Stomach (tissue), 9 donors: ENCODE results near the gene CD300LF. TPM values are rescaled to one million over a fixed set of nuclear protein-coding genes. Genes with fewer than 3 reads are reported as not detected.
A peak's percentile ranks its signal among the peaks of the same experiment; 100 is the strongest.

Experiments used
- DNase-seq, 2 donors: peaks; one replicate each; pipeline versions ENCODE4 v3.0.0 to v3.0.0-alpha.2; 2013 to 2019
- H3K27ac ChIP-seq, 5 donors: fragments of 200-600 bp in 4 of 5; sonication (generic) in 4 of 5; one replicate each; pipeline ENCODE4 v1.5.1; 2013 to 2019; ENCODE audit warnings: mild to moderate bottlenecking in 1 of 5, moderate library complexity in 1 of 5
- H3K27me3 ChIP-seq, 3 donors: fragments of 200-600 bp; sonication (generic); one replicate each; pipeline ENCODE4 v1.5.1; 2017 to 2019; ENCODE audit warnings: mixed run types in 1 of 3
- H3K36me3 ChIP-seq, 4 donors: fragments of 200-600 bp; sonication (generic); 1 replicate in 3 of 4; 2 replicates in 1 of 4; pipeline ENCODE4 v1.5.1; 2016 to 2019
- H3K4me1 ChIP-seq, 4 donors: fragments of 200-600 bp; sonication (generic); one replicate each; pipeline ENCODE4 v1.5.1; 2016 to 2019
- H3K4me3 ChIP-seq, 4 donors: fragments of 200-600 bp; sonication (generic) in 3 of 4; one replicate each; pipeline ENCODE4 v1.5.1; 2016 to 2019; ENCODE audit warnings: mild to moderate bottlenecking in 1 of 4
- H3K9me3 ChIP-seq, 4 donors: fragments of 200-600 bp; sonication (generic); one replicate each; pipeline ENCODE4 v1.5.1; 2016 to 2019
- CTCF ChIP-seq, 7 experiments: fragments of 450-650 bp in 4 of 7; fragments of 200-600 bp in 3 of 7; sonication (generic) in 3 of 7; IDR thresholded peaks; one replicate each; pipeline ENCODE4 v1.5.1; 2016 to 2019; ENCODE audit warnings: antibody characterized with exemption in 7 of 7, control low read depth in 2 of 7, mild to moderate bottlenecking in 1 of 7
- EP300 ChIP-seq: sonication (generic); formaldehyde crosslinking; IDR thresholded peaks from one replicate; pipeline ENCODE4 v1.6.1; 2017; ENCODE audit warnings: antibody characterized with exemption
- POLR2A ChIP-seq, 4 donors: fragments of 450-650 bp; IDR thresholded peaks; one replicate each; pipeline ENCODE4 v1.6.1; 2016; ENCODE audit warnings: antibody characterized with exemption in 4 of 4, control low read depth in 2 of 4, mild to moderate bottlenecking in 1 of 4, moderate library complexity in 1 of 4
- POLR2AphosphoS5 ChIP-seq, 3 donors: sonication (generic); formaldehyde crosslinking; IDR thresholded peaks; one replicate each; pipeline ENCODE4 v1.6.1; 2016; ENCODE audit warnings: antibody characterized with exemption in 3 of 3
- WGBS, 5 donors: extraction: QIAGEN DNeasy Blood & Tissue Kit in 3 of 5; methylation state at CpG; one replicate each; pipeline versions ENCODE4 v1.1.5 to v1.1.7; 2013 to 2018; 5-methylcytosine and 5-hydroxymethylcytosine counted together
- intact Hi-C: fragments of 100-400 bp; cut with DNase I; formaldehyde crosslinking; loops from one replicate; pipeline ENCODE4 v1.15.1; 2023; ENCODE audit warnings: low total_unique reads
- polyA plus RNA-seq, 3 donors: library from polyadenylated mRNA; stranded (reverse); fragments of 200-250 nt; gene quantifications; one replicate each; pipeline ENCODE4 v1.2.3, GENCODE V29; 2013
- total RNA-seq, 5 donors: library from RNA; depleted of rRNA; stranded (reverse); fragments of >200 nt; gene quantifications; one replicate each; pipeline versions ENCODE4 v1.1.0 to v1.2.3, GENCODE V29; 2014 to 2016
- donor health status: healthy with polysubstance abuse.
- donor health status: Bipolar disorder and iron deficiency.
- donor health status: healthy.

CD300LF gene
- total and polyA plus RNA-seq, 8 donors: 0.75 to 3.9 (median 0.95) TPM; not detected in 5

- H3K27ac ChIP-seq: no peak overlapping the region
- H3K36me3 ChIP-seq: no peaks in the 10 kb centered on the region
- WGBS, 5 donors: 54 to 66% (median 62%) methylated on average over 6 to 9 of the region's 9 CpGs
- peaks cover 0 to 69% (median 29%) of the 10 kb centered on the region in 3 donors for H3K27me3 ChIP-seq
- no peak for DNase-seq
- H3K4me3 ChIP-seq: no peak overlapping the region
- intact Hi-C loops: no loop called here
- TF ChIP-seq POLR2A (IDR thresholded peaks at IDR 0.05) (no peak), POLR2AphosphoS5 (IDR thresholded peaks at IDR 0.05) (no peak), CTCF (IDR thresholded peaks at IDR 0.05) (no peak), EP300 (no peak)
- no peaks in the 10 kb centered on the region for H3K9me3 ChIP-seq
- H3K4me1 ChIP-seq: no peaks in the 10 kb centered on the region
Observed at GRCh38 chr17:74647871-74648672, 64.7 kb downstream of the CD300LF start.

GRCh38 chr17:74646231-74646630, 66.5 kb downstream of the CD300LF start:
- H3K27me3 ChIP-seq: peaks cover 0 to 56% (median 17%) of the 10 kb centered on the region in 3 donors
- intact Hi-C loops: no loop called here
- no peaks in the 10 kb centered on the region for H3K9me3 ChIP-seq
- no peaks in the 10 kb centered on the region for H3K4me1 ChIP-seq
- no peak for TF ChIP-seq EP300
- peak in 1 of 7 experiments; percentile 12 for TF ChIP-seq CTCF (IDR thresholded peaks at IDR 0.05)
- no peak overlapping the region for H3K4me3 ChIP-seq
- no peaks in the 10 kb centered on the region for H3K36me3 ChIP-seq
- DNase-seq: no peak
- WGBS, 5 donors: 52 to 72% (median 66%) methylated on average over 3 of the region's 3 CpGs
- H3K27ac ChIP-seq: no peak overlapping the region

GRCh38 chr17:74645010-74645409, 67.7 kb downstream of the CD300LF start:
- Histone ChIP-seq H3K27ac (no peak overlapping the region), H3K27me3 (peaks cover 0 to 55% (median 9%) of the 10 kb centered on the region in 3 donors), H3K4me1 (peaks cover 0 to 6% (median 0%) of the 10 kb centered on the region in 4 donors), H3K9me3 (no peaks in the 10 kb centered on the region), H3K4me3 (no peak overlapping the region), H3K36me3 (no peaks in the 10 kb centered on the region)
- 60 to 71% (median 69%) methylated on average over 2 of the region's 2 CpGs for WGBS, 5 donors
- DNase-seq: no peak
- intact Hi-C loops: no loop called here
- TF ChIP-seq POLR2AphosphoS5 (IDR thresholded peaks at IDR 0.05): no peak
- TF ChIP-seq POLR2A (IDR thresholded peaks at IDR 0.05): no peak
- no peak for TF ChIP-seq EP300
- no peak for TF ChIP-seq CTCF (IDR thresholded peaks at IDR 0.05)

- WGBS, 5 donors: 67 to 89% (median 85%) methylated on average over 2 of the region's 2 CpGs
- Histone ChIP-seq H3K27me3 (peaks cover 0 to 53% (median 9%) of the 10 kb centered on the region in 3 donors), H3K27ac (no peak overlapping the region), H3K4me1 (peaks cover 0 to 8% (median 0%) of the 10 kb centered on the region in 4 donors), H3K9me3 (no peaks in the 10 kb centered on the region), H3K36me3 (no peaks in the 10 kb centered on the region), H3K4me3 (no peak overlapping the region)
- intact Hi-C loops: no loop called here
- no peak for TF ChIP-seq POLR2A (IDR thresholded peaks at IDR 0.05)
- TF ChIP-seq EP300: no peak
- TF ChIP-seq POLR2AphosphoS5 (IDR thresholded peaks at IDR 0.05): no peak
- TF ChIP-seq CTCF (IDR thresholded peaks at IDR 0.05): no peak
- DNase-seq: no peak
Observed at GRCh38 chr17:74644419-74644818, 68.3 kb downstream of the CD300LF start.

Other genes with a start within 250 kb of the CD300LF start
- 1 to 10 TPM in 3 of 5 donors, not detected in 2; 3.1 to 8.0 (median 5.3) TPM for gene CD300A, start 246.3 kb downstream of the CD300LF start, total RNA-seq
- 1 to 10 TPM; 1.8 to 4.7 (median 2.7) TPM for gene CD300A, start 246.3 kb downstream of the CD300LF start, polyA plus RNA-seq
- gene CD300LB, start 181.4 kb downstream of the CD300LF start, total RNA-seq: not detected
- gene CD300LB, start 181.4 kb downstream of the CD300LF start, polyA plus RNA-seq: under 1 TPM in 1 of 3 donors, not detected in 2; 0.25 TPM
- 1 to 10 TPM in 1 of 5 donors, not detected in 4; 1.6 TPM for gene CD300C, start 166.8 kb downstream of the CD300LF start, total RNA-seq
- under 1 TPM in 2 of 3 donors, not detected in 1; 0.13 to 0.75 TPM for gene CD300C, start 166.8 kb downstream of the CD300LF start, polyA plus RNA-seq
- not detected for gene CD300H, start 145.4 kb downstream of the CD300LF start, total RNA-seq
- not detected for gene CD300H, start 145.4 kb downstream of the CD300LF start, polyA plus RNA-seq
- gene CD300LD, start 120.6 kb downstream of the CD300LF start, total RNA-seq: not detected
- gene CD300LD, start 120.6 kb downstream of the CD300LF start, polyA plus RNA-seq: not detected
- gene CD300E, start 89.2 kb downstream of the CD300LF start, total RNA-seq: 1 to 10 TPM in 1 of 5 donors, under 1 TPM in 2, not detected in 2; 0.29 to 7.6 (median 0.73) TPM
- under 1 TPM in 2 of 3 donors, not detected in 1; 0.15 to 0.37 TPM for gene CD300E, start 89.2 kb downstream of the CD300LF start, polyA plus RNA-seq
- gene RAB37, start 24.3 kb upstream of the CD300LF start, total RNA-seq: 1 to 10 TPM in 2 of 5 donors, not detected in 3; 2.0 to 8.7 TPM
- gene RAB37, start 24.3 kb upstream of the CD300LF start, polyA plus RNA-seq: 10 to 100 TPM in 1 of 3 donors, 1 to 10 TPM in 2; 2.0 to 42.9 (median 5.3) TPM
- gene NHERF1, start 35.7 kb upstream of the CD300LF start, total RNA-seq: 100 to 1,000 TPM in 2 of 5 donors, 10 to 100 TPM in 3; 14.9 to 152 (median 81.0) TPM
- gene NHERF1, start 35.7 kb upstream of the CD300LF start, polyA plus RNA-seq: 10 to 100 TPM; 76.8 to 92.5 (median 83.7) TPM
- gene NAT9, start 63.4 kb upstream of the CD300LF start, total RNA-seq: 10 to 100 TPM; 15.8 to 33.5 (median 24.0) TPM
- gene NAT9, start 63.4 kb upstream of the CD300LF start, polyA plus RNA-seq: 10 to 100 TPM; 14.5 to 29.7 (median 19.7) TPM
- under 1 TPM in 1 of 5 donors, not detected in 4; 0.55 TPM for gene GRIN2C, start 147.0 kb upstream of the CD300LF start, total RNA-seq
- under 1 TPM in 1 of 3 donors, not detected in 2; 0.33 TPM for gene GRIN2C, start 147.0 kb upstream of the CD300LF start, polyA plus RNA-seq
- 10 to 100 TPM in 3 of 5 donors, 1 to 10 TPM in 1, under 1 TPM in 1; 0.58 to 94.1 (median 15.4) TPM for gene FDXR, start 160.1 kb upstream of the CD300LF start, total RNA-seq
- 10 to 100 TPM in 2 of 3 donors, 1 to 10 TPM in 1; 8.6 to 21.1 (median 12.5) TPM for gene FDXR, start 160.1 kb upstream of the CD300LF start, polyA plus RNA-seq
- gene FADS6, start 180.7 kb upstream of the CD300LF start, total RNA-seq: 1 to 10 TPM in 1 of 5 donors, not detected in 4; 1.8 TPM
- under 1 TPM in 1 of 3 donors, not detected in 2; 0.50 TPM for gene FADS6, start 180.7 kb upstream of the CD300LF start, polyA plus RNA-seq
- gene USH1G, start 210.3 kb upstream of the CD300LF start, total RNA-seq: under 1 TPM in 1 of 5 donors, not detected in 4; 0.18 TPM
- gene USH1G, start 210.3 kb upstream of the CD300LF start, polyA plus RNA-seq: 1 to 10 TPM in 1 of 3 donors, not detected in 2; 1.0 TPM
- 1 to 10 TPM in 1 of 5 donors, not detected in 4; 3.2 TPM for gene OTOP2, start 211.3 kb upstream of the CD300LF start, total RNA-seq
- gene OTOP2, start 211.3 kb upstream of the CD300LF start, polyA plus RNA-seq: under 1 TPM in 1 of 3 donors, not detected in 2; 0.15 TPM
- gene OTOP3, start 223.0 kb upstream of the CD300LF start, total RNA-seq: under 1 TPM in 1 of 5 donors, not detected in 4; 0.18 TPM
- 1 to 10 TPM in 1 of 3 donors, not detected in 2; 2.6 TPM for gene OTOP3, start 223.0 kb upstream of the CD300LF start, polyA plus RNA-seq